ENCODE measurements around the gene HOXD1.

The HOXD1 gene

GRCh38 chr2:176154576-176155252, 33.8 kb upstream of the HOXD1 start:
- no peak for DNase-seq (ENCODE audit: low read depth)
- TF ChIP-seq, protein P1, sequence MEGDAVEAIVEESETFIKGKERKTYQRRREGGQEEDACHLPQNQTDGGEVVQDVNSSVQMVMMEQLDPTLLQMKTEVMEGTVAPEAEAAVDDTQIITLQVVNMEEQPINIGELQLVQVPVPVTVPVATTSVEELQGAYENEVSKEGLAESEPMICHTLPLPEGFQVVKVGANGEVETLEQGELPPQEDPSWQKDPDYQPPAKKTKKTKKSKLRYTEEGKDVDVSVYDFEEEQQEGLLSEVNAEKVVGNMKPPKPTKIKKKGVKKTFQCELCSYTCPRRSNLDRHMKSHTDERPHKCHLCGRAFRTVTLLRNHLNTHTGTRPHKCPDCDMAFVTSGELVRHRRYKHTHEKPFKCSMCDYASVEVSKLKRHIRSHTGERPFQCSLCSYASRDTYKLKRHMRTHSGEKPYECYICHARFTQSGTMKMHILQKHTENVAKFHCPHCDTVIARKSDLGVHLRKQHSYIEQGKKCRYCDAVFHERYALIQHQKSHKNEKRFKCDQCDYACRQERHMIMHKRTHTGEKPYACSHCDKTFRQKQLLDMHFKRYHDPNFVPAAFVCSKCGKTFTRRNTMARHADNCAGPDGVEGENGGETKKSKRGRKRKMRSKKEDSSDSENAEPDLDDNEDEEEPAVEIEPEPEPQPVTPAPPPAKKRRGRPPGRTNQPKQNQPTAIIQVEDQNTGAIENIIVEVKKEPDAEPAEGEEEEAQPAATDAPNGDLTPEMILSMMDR (conservative IDR thresholded peaks at IDR 0.05; ENCODE audit: low read depth, low read length), result no peak
- H3K4me3 ChIP-seq (ENCODE audit: low read depth, low read length), result no peak overlapping the region

GRCh38 chr2:176155356-176156044, 33.0 kb upstream of the HOXD1 start:
- no peak overlapping the region for H3K4me3 ChIP-seq (ENCODE audit: low read depth, low read length)
- TF ChIP-seq, protein P1 (conservative IDR thresholded peaks at IDR 0.05; ENCODE audit: low read depth, low read length), result no peak
- DNase-seq (ENCODE audit: low read depth), result no peak

- H3K4me3 ChIP-seq (ENCODE audit: low read depth, low read length), result no peak overlapping the region
- TF ChIP-seq, protein P1 (conservative IDR thresholded peaks at IDR 0.05; ENCODE audit: low read depth, low read length), result no peak
- DNase-seq (ENCODE audit: low read depth), result no peak
These were observed 32.1 kb upstream of the HOXD1 start for GRCh38 chr2:176156301-176156806.

GRCh38 chr2:176156807-176157498, 31.5 kb upstream of the HOXD1 start, which contains the start of gene HOXD3:
TSS of gene HOXD3 (plus strand) at chr2:176157307. CDS start at chr2:176169115, 11,808 bp downstream.
- no peak within 1 kb of the TSS for H3K4me3 ChIP-seq (ENCODE audit: low read depth, low read length)
- TF ChIP-seq, protein P1 (conservative IDR thresholded peaks at IDR 0.05; ENCODE audit: low read depth, low read length), result no peak
- DNase-seq (ENCODE audit: low read depth), result no peak

DNA sequence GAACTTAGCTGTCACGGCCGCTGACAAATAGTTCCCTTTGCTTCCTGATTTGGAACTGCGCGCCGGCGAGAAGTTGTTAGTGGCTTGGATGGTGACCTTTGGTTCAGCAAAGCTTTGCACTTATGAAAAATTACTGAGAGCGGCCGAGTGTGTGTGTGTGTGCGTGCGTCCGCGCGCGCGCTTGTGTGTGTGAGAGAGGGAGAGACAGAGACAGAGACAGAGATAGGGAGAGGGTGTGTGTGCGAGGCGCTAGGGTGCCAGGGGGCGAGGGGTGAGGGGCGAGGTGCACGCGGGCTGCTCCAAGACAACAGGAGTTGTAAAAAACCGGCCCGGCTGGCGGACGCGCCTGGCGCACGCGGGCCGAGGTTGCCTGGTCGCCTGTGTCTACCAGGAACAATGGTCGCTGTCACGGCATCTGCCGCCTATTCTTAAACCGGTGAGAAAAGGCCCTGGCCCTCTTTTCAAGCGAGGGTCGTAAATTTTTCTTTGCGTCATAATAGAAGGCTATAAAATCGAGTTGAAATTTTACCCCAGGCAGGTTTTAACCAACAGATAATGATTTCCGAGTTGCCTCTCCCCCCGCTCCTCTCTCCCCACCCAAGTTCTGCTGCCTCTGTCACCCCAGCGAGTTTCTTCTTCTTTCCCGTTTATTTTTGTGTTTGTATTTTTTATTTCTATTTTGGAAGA, 30.8 kb upstream of the HOXD1 start:
- H3K4me3 ChIP-seq (ENCODE audit: low read depth, low read length), result no peak overlapping the region
- TF ChIP-seq, protein P1 (conservative IDR thresholded peaks at IDR 0.05; ENCODE audit: low read depth, low read length), result no peak
- DNase-seq (ENCODE audit: low read depth), result no peak

- no peak for DNase-seq (ENCODE audit: low read depth)
- H3K4me3 ChIP-seq (ENCODE audit: low read depth, low read length), result no peak overlapping the region
- TF ChIP-seq, protein P1 (conservative IDR thresholded peaks at IDR 0.05; ENCODE audit: low read depth, low read length), result no peak
These were observed 30.3 kb upstream of the HOXD1 start for GRCh38 chr2:176158186-176158591.
